Progenitor cell of endocrine pancreas (in vitro differentiated cells): ENCODE measurements around the gene IQGAP3. TPM values are rescaled to one million over a fixed set of nuclear protein-coding genes. Genes with fewer than 3 reads are reported as not detected.

Source experiments
- DNase-seq: peaks from one replicate; pipeline ENCODE4 v3.0.0; 2021; ENCODE audit warnings: low spot score; ENCODE audit not compliant: unreplicated experiment
- H3K27ac Mint-ChIP-seq: 2 replicates; pipeline ENCODE4 v1.8.0; 2021; ENCODE audit warnings: mild to moderate bottlenecking, moderate library complexity, mixed read lengths
- H3K27me3 Mint-ChIP-seq: 2 replicates; pipeline ENCODE4 v1.8.0; 2021; ENCODE audit warnings: mixed read lengths
- H3K36me3 Mint-ChIP-seq: 2 replicates; pipeline ENCODE4 v1.8.0; 2022; ENCODE audit warnings: mixed read lengths; ENCODE audit not compliant: insufficient read depth
- H3K4me1 Mint-ChIP-seq: 2 replicates; pipeline ENCODE4 v1.8.0; 2021; ENCODE audit warnings: low read depth, mixed read lengths
- H3K4me3 Mint-ChIP-seq: 2 replicates; pipeline ENCODE4 v1.8.0; 2021; ENCODE audit warnings: low read depth, mild to moderate bottlenecking, moderate library complexity, mixed read lengths
- H3K9me3 Mint-ChIP-seq: 2 replicates; pipeline ENCODE4 v1.8.0; 2021; ENCODE audit warnings: low read depth, mixed read lengths
- CTCF ChIP-seq: fragments of 200-600 bp; sonication (generic); IDR thresholded peaks from one replicate; pipeline ENCODE4 v1.5.0; 2021; ENCODE audit warnings: antibody characterized with exemption, mild to moderate bottlenecking; ENCODE audit not compliant: unreplicated experiment
- total RNA-seq: library from RNA; stranded (reverse); gene quantifications from 2 replicates; pipeline ENCODE4 v1.2.1, GENCODE V29; 2021

Gene IQGAP3
- total RNA-seq, 1 donor from 2014 or later, result 29.6 TPM

- Mint-ChIP-seq H3K27me3 (no peaks in the 10 kb centered on the region), H3K36me3 (peaks cover 24% of the 10 kb centered on the region), H3K4me3 (no peak overlapping the region), H3K4me1 (peaks cover 13% of the 10 kb centered on the region), H3K27ac (no peak overlapping the region), H3K9me3 (no peaks in the 10 kb centered on the region)
- no peak for DNase-seq
- TF ChIP-seq CTCF, result no peak
Measured at GRCh38 chr1:156475568-156476500, 96.5 kb downstream of the IQGAP3 start.

Other genes starting within 250 kb of the IQGAP3 start
- gene CCT3, start 234.3 kb downstream of the IQGAP3 start, total RNA-seq, result 260 and 270 TPM in 2 replicates
- gene TSACC, start 234.0 kb downstream of the IQGAP3 start, total RNA-seq, result 0.65 and 0.95 TPM in 2 replicates
- 0.36 and 0.71 TPM in 2 replicates for gene RHBG, start 203.4 kb downstream of the IQGAP3 start, total RNA-seq
- gene MEF2D, start 71.8 kb downstream of the IQGAP3 start, total RNA-seq, result 20.2 and 26.6 TPM in 2 replicates
- gene TTC24, start 7.2 kb upstream of the IQGAP3 start, total RNA-seq, result not detected in 2 replicates
- 108 and 115 TPM in 2 replicates for gene NAXE, start 19.2 kb upstream of the IQGAP3 start, total RNA-seq
- 26.2 and 27.0 TPM in 2 replicates for gene GPATCH4, start 28.9 kb upstream of the IQGAP3 start, total RNA-seq
- gene HAPLN2, start 46.9 kb upstream of the IQGAP3 start, total RNA-seq, result 0.38 and 0.93 TPM in 2 replicates
- gene BCAN, start 69.6 kb upstream of the IQGAP3 start, total RNA-seq, result not detected in 2 replicates
- 33.9 and 39.2 TPM in 2 replicates for gene NES, start 104.8 kb upstream of the IQGAP3 start, total RNA-seq
- 70.4 and 125 TPM in 2 replicates for gene CRABP2, start 133.0 kb upstream of the IQGAP3 start, total RNA-seq
- 40.0 and 42.4 TPM in 2 replicates for gene METTL25B, start 155.9 kb upstream of the IQGAP3 start, total RNA-seq
- gene ISG20L2, start 156.2 kb upstream of the IQGAP3 start, total RNA-seq, result 36.9 and 38.9 TPM in 2 replicates
- 35.9 and 43.2 TPM in 2 replicates for gene MRPL24, start 168.5 kb upstream of the IQGAP3 start, total RNA-seq
- 280 and 288 TPM in 2 replicates for gene HDGF, start 179.1 kb upstream of the IQGAP3 start, total RNA-seq
- gene PRCC, start 195.0 kb upstream of the IQGAP3 start, total RNA-seq, result 93.2 TPM in 2 replicates
- gene SH2D2A, start 244.3 kb upstream of the IQGAP3 start, total RNA-seq, result not detected in 2 replicates